GM21423 (cell line): ENCODE results near the gene RNU1-4.
"Not testable (repeated sequence)": the region's sequence is repeated elsewhere in the genome, so short reads cannot be mapped to it uniquely, and the experiment has no call there.

Experiments used
- ATAC-seq: cut with Tn5 transposase; IDR thresholded peaks from one replicate; pipeline ENCODE4 v1.9.1; 2021; ENCODE audit warnings: mild to moderate bottlenecking, moderate library complexity; ENCODE audit not compliant: unreplicated experiment

RNU1-4 gene

DNA sequence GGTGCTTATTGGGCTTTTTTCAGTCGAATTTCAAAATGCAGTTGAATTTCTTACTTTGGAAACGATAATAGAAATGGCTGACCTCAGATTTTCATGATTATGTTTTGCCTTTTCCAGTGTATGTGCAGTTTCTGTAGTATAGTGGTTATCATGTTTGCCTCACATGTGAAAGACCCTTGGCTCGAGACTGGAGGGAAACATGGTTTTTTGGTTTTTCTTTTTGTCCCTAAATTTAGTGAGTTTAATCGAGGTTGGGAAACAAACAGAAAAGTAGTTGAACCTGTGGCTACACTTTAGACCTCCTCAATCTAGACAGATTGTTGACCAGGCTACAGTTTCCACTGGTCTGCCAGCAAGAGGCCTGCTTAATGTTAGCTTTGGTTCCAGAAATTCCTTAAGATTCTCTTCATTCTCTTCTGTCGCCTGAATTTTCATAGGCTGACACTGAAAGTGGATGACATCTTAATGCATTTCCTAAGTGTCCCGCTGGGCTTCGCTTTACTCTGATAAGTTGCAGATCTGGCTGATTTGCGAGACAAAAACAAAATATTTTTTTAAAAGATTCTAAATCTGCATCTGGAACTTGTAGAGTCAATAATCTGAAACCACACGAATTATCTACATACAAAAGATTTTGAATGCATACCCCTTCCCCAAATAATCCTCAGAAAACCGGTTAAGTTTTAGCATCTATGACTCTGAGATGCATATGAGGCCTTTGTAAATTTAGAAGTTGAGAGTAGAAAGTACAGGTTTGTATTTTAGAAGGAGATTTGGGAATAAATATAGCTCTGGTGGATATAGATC, 14.7 kb upstream of the RNU1-4 start:
- ATAC-seq = not testable (repeated sequence)

DNA sequence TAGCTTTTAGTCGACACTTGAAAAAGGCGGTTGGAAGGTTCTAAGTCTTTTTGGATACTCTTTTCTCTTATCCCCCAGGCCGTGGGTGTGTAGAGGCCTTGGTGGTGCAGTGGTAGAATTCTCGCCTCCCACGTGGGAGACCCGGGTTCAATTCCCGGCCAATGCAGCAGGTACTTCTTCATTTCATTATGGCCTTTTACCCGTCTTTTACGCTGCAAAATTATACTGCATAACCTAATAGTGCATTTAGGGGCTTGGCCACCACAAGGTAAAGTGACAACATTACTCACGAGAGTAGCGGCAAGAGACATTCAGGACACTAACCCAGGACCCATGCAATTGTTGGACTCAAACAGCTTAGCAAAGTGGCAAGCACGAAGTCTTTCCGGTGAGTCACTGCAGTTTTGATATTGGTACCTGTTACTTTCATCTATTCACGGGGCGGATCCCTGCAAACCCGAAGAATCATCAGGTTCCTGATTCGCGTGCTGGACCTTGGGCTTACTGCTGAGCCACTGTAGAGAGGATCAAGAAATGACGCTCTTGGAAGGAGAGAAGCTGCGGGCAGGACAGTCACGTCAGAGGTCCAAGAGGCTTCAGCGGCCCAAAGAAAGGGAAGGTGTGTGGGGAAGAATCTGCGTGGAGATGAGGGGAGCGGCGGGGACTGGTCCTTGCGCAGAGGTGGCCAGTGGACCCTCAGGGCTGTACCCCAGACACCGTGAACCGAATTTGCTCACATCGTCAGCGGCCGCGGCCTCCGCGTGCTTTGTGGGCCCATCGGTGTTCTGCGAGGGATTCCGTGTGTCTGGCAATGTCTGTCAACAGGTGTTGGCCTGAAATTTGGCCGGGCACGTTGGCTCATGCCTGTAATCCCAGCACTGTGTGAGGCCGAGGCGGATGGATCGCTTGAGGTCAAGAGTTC, 12.9 kb upstream of the RNU1-4 start:
- ATAC-seq = no peak

DNA sequence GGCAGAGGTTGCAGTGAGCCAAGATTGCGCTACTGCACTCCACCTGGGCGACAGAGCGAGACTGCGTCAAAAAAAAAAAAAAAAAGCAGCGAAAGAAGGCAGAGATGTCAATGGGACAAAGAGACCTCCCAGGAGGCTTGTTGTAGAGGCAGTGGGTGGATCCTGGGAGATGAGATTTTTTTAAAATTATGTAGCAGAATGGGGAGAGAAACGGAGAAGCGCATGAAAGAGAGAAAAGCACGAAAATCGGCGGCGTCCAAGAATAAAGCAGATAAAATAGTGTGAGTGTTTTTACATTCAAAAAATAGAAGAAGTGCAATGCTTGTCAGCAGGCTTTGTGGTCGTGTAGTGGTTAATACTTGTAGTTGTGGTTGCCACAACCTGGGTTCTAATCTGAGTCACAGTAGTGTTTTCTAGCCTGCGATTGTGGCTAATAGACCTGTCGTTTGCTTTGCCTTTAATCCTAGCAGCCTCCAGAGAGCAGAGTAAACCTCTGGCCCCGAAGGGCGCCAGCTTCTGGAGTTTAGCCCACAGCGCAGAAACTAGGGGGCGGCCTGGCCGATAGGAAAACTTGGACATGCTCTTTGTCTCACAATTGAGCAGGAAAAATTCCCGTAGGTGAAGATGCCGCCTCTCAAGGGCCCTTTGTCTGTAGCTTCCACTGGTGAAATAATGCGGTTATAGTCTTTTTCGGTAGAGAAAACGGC, 11.9 kb upstream of the RNU1-4 start:
- ATAC-seq = not testable (repeated sequence)

- not testable (repeated sequence) for ATAC-seq
Observed at GRCh38 chr1:16732254-16732896, 7.9 kb upstream of the RNU1-4 start.

GRCh38 chr1:16741230-16741629, 914 bp downstream of the RNU1-4 start:
- not testable (repeated sequence) for ATAC-seq

DNA sequence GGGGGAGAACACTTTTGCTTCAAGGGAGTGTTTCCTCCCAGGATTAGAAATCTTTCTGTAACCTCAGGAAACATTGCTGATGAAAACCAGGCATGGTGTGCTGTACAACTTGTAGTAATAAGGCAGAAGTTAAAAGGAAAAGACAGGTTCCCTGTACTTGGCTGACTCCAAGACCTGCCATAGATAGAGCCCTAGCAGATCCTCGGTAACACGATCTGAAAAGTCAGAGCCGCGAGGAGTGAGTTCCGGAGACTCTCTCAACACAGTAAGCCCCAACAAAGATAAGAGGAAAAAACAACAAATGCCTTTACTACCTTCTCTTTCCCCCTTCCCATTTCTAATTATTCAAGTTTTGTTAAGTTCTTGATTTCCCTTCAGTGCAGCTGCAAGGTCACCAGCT, 7.3 kb downstream of the RNU1-4 start:
- not testable (repeated sequence) for ATAC-seq

GRCh38 chr1:16748710-16749109, 8.4 kb downstream of the RNU1-4 start:
- ATAC-seq = not testable (repeated sequence)

- not testable (repeated sequence) for ATAC-seq
Observed at GRCh38 chr1:16749910-16750888, 9.9 kb downstream of the RNU1-4 start.

GRCh38 chr1:16752770-16753169, 12.5 kb downstream of the RNU1-4 start:
- not testable (repeated sequence) for ATAC-seq

DNA sequence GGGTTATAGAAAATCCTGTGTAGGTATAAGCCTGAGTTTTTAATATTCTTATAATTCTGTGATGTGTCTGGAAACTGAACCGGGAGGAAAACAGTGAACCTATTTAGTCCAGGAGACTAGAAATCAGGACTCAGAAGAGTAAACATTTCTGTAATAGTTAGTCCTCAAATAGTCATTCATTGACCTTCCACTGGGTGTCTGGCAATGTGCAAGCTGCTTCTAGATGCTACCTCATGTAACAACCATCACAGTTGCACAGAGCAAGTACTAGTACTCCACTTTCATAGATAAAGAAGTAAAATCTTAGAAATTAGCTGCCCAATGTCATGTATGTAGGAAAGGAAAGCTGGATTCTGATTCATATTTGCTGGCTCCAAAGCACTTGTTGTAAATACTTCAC, 15.1 kb downstream of the RNU1-4 start:
- not testable (repeated sequence) for ATAC-seq

DNA sequence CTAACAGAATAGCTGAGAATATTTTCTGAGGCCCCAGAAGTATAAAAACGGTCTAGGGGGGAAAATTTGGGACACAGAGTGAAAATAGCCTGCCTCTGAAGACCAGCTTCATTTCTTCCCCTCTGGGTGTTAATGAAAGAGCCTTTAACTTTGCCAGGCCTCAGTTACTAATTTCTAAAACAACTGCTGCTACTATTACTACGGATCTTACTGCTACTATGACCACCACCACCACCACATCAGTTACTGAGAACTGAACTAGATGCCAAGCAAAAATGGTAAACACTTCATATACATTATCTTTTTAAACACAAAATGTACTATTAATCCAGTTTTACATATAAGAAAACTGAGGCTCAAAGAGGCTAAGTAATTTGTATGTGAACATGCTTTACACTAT, 15.6 kb downstream of the RNU1-4 start:
- ATAC-seq = not testable (repeated sequence)

- ATAC-seq = not testable (repeated sequence)
Observed at GRCh38 chr1:16757574-16757973, 17.3 kb downstream of the RNU1-4 start.

GRCh38 chr1:16758060-16758459, 17.7 kb downstream of the RNU1-4 start:
- ATAC-seq = not testable (repeated sequence)

- ATAC-seq = not testable (repeated sequence)
Observed at GRCh38 chr1:16759041-16759493, 18.8 kb downstream of the RNU1-4 start.

- ATAC-seq = not testable (repeated sequence)
Observed at GRCh38 chr1:16759650-16760455, 19.5 kb downstream of the RNU1-4 start.

- ATAC-seq = not testable (repeated sequence)
Observed at GRCh38 chr1:16760456-16760765, 20.1 kb downstream of the RNU1-4 start.

- not testable (repeated sequence) for ATAC-seq
Observed at GRCh38 chr1:16760801-16761200, 20.5 kb downstream of the RNU1-4 start.

GRCh38 chr1:16764248-16764819, 24.0 kb downstream of the RNU1-4 start:
- not testable (repeated sequence) for ATAC-seq
